Progenitor cell of endocrine pancreas (in vitro differentiated cells): ENCODE data around the gene TM4SF1. TPM values are rescaled to one million over a fixed set of nuclear protein-coding genes. Genes with fewer than 3 reads are reported as not detected.

ENCODE experiments used
- DNase-seq: peaks from one replicate; pipeline ENCODE4 v3.0.0; 2021; ENCODE audit warnings: low spot score; ENCODE audit not compliant: unreplicated experiment
- H3K27ac Mint-ChIP-seq: 2 replicates; pipeline ENCODE4 v1.8.0; 2021; ENCODE audit warnings: mild to moderate bottlenecking, moderate library complexity, mixed read lengths
- H3K27me3 Mint-ChIP-seq: 2 replicates; pipeline ENCODE4 v1.8.0; 2021; ENCODE audit warnings: mixed read lengths
- H3K36me3 Mint-ChIP-seq: 2 replicates; pipeline ENCODE4 v1.8.0; 2022; ENCODE audit warnings: mixed read lengths; ENCODE audit not compliant: insufficient read depth
- H3K4me1 Mint-ChIP-seq: 2 replicates; pipeline ENCODE4 v1.8.0; 2021; ENCODE audit warnings: low read depth, mixed read lengths
- H3K4me3 Mint-ChIP-seq: 2 replicates; pipeline ENCODE4 v1.8.0; 2021; ENCODE audit warnings: low read depth, mild to moderate bottlenecking, moderate library complexity, mixed read lengths
- H3K9me3 Mint-ChIP-seq: 2 replicates; pipeline ENCODE4 v1.8.0; 2021; ENCODE audit warnings: low read depth, mixed read lengths
- total RNA-seq: library from RNA; stranded (reverse); gene quantifications from 2 replicates; pipeline ENCODE4 v1.2.1, GENCODE V29; 2021
- TF ChIP-seq, protein P1 (sequence below): fragments of 200-600 bp; sonication (generic); IDR thresholded peaks from one replicate; pipeline ENCODE4 v1.5.0; 2021; ENCODE audit warnings: antibody characterized with exemption, mild to moderate bottlenecking; ENCODE audit not compliant: unreplicated experiment

The TM4SF1 gene
- total RNA-seq, 1 donor from 2014 or later: 2.1 TPM

- Mint-ChIP-seq H3K4me3 (no peak overlapping the region), H3K9me3 (no peaks in the 10 kb centered on the region), H3K27ac (peak overlapping the region; percentile 8), H3K27me3 (no peaks in the 10 kb centered on the region), H3K4me1 (peaks cover 14% of the 10 kb centered on the region), H3K36me3 (no peaks in the 10 kb centered on the region)
- TF ChIP-seq, protein P1, sequence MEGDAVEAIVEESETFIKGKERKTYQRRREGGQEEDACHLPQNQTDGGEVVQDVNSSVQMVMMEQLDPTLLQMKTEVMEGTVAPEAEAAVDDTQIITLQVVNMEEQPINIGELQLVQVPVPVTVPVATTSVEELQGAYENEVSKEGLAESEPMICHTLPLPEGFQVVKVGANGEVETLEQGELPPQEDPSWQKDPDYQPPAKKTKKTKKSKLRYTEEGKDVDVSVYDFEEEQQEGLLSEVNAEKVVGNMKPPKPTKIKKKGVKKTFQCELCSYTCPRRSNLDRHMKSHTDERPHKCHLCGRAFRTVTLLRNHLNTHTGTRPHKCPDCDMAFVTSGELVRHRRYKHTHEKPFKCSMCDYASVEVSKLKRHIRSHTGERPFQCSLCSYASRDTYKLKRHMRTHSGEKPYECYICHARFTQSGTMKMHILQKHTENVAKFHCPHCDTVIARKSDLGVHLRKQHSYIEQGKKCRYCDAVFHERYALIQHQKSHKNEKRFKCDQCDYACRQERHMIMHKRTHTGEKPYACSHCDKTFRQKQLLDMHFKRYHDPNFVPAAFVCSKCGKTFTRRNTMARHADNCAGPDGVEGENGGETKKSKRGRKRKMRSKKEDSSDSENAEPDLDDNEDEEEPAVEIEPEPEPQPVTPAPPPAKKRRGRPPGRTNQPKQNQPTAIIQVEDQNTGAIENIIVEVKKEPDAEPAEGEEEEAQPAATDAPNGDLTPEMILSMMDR: no peak
- DNase-seq: no peak
These were observed 19.0 kb upstream of the TM4SF1 start for GRCh38 chr3:149396476-149396875.

DNA sequence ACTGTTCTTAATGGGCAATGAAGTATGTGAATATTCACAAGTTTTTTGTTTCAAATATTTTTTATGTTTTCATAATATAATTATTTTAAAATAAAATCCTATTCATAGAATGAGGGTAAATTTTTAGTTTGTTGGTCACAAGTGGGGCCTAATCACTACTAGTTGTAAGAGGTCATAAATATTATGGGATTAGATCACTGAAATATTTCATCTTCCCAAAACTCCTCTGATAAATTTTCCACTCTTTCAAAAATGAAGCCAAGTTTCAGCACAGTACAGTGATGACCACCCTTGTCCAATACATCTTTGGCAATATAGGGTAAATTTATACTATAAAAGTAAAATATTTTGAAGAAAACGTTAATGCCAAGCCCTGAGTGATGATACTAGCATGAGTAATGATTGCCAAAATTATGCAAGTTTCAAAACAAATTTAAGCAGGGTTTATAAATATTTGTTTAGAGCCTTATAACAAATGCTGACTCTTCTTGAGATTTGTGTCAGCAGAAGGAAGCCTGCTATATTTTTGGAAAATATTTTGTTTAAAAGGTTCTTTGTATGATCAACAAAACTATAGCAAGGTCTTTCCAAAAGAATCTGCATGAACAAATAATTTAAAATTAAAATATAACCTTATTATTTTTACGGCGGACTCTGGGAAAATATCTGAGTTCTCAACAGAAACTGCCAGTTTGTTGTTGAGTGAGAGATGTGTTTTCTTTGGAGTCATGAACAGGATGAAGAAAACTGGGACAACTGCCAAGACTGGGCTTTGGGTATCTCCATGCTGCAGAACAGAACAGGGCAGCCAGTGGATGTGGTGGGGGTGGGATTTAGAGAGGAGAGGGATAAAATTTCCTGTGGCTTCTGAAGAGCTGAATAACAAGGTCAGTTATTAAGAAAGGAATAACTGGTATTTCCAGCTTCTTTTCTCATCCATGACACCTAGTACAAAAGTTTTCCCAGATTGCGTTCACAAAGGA, 17.9 kb upstream of the TM4SF1 start:
- H3K36me3 Mint-ChIP-seq: no peaks in the 10 kb centered on the region
- no peaks in the 10 kb centered on the region for H3K27me3 Mint-ChIP-seq
- no peak overlapping the region for H3K27ac Mint-ChIP-seq
- no peak for DNase-seq
- TF ChIP-seq, protein P1: no peak
- no peaks in the 10 kb centered on the region for H3K9me3 Mint-ChIP-seq
- peaks cover 10% of the 10 kb centered on the region for H3K4me1 Mint-ChIP-seq
- H3K4me3 Mint-ChIP-seq: no peak overlapping the region

DNA sequence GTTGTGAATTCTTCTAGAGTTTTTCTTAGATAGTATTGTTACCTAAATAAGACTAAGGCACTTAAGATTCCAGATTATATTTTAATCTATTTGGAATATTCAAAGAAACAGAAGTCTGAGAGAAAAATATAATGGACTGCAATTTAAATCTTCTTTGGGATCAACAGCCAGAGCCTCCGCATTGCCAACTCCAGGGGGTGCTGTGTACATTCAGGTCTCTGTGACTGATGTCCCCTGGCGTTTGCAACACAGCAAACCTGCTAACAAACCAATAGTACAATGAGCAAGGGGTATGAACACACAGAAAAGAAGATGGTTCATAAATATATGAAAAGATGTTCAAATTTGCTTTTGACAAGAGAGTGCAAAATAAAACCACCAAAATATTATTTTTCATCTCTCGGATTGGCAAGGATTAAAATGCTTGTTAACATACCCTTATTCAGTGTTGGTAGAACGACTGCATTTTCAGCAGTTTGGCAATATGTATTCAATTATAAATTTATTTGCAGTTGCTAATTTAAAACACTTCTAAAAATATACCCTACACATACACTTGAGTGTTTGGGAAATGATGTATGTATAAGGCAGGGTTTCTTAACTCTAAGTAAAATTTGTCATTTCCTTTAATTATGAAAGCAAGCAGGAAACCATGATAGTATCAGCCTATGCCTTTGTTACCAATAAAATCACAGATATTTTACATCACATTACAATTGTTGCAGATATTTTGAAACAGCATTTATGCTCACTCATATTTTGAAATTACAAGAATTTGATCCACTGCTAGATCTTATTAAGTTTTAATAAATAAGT, 16.1 kb upstream of the TM4SF1 start:
- TF ChIP-seq, protein P1: peak; percentile 96
- H3K27ac Mint-ChIP-seq: peak overlapping the region; percentile 12
- peaks cover 11% of the 10 kb centered on the region for H3K4me1 Mint-ChIP-seq
- no peak overlapping the region for H3K4me3 Mint-ChIP-seq
- H3K27me3 Mint-ChIP-seq: no peaks in the 10 kb centered on the region
- peak; percentile 32 for DNase-seq
- peaks cover 12% of the 10 kb centered on the region for H3K9me3 Mint-ChIP-seq
- H3K36me3 Mint-ChIP-seq: peaks cover 3% of the 10 kb centered on the region

DNA sequence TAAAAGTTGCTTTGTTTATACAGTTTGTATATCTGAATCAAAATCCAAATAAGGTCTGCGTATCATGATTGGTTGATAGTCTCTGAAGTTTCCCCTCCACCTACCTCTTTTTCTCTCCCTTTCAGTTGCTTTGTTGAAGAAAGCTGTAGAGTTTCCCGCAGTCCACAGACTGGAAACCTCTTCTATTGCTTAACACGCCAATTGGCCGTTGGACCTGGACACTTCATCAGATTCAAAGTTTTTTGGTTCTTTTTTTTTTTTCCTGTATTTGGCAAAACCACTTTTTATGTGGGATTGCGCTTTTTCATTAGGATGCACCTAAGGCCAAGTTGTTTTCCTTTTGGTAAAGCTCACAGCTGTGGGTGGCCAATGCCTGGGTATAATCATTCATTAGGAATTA, 14.5 kb upstream of the TM4SF1 start:
- no peak overlapping the region for H3K27ac Mint-ChIP-seq
- TF ChIP-seq, protein P1: no peak
- H3K36me3 Mint-ChIP-seq: peaks cover 5% of the 10 kb centered on the region
- DNase-seq: no peak
- H3K4me3 Mint-ChIP-seq: no peak overlapping the region
- H3K4me1 Mint-ChIP-seq: peaks cover 23% of the 10 kb centered on the region
- peaks cover 16% of the 10 kb centered on the region for H3K9me3 Mint-ChIP-seq
- no peaks in the 10 kb centered on the region for H3K27me3 Mint-ChIP-seq

DNA sequence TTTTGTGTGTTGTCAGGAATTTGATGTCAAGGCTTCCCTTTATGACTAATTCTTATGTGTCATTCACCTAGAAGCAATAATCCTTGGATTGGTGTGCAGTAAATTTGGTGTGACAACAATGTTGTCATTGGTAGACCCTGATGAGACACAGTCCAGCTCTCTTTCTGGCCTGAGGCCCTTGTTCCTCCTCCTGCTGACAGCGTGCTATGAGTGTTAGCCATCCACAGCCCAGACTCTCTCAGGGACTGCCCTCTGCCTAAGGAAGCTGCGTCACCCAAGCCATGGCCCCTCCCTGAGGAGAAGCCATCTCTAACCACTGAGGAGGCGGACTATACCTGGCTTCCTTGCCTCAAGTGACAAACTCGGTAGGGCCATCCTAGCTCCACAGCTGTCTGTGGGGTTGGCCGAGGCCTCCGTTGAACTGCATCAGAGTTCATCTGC, 13.3 kb upstream of the TM4SF1 start:
- TF ChIP-seq, protein P1: no peak
- Mint-ChIP-seq H3K4me1 (peaks cover 26% of the 10 kb centered on the region), H3K27me3 (no peaks in the 10 kb centered on the region), H3K9me3 (peaks cover 16% of the 10 kb centered on the region), H3K36me3 (peaks cover 5% of the 10 kb centered on the region), H3K27ac (no peak overlapping the region), H3K4me3 (no peak overlapping the region)
- DNase-seq: no peak
